ENCODE measurements around the gene NUTF2.

GRCh38 chr16:67892375-67892774, 45.6 kb downstream of the NUTF2 start:
- TF ChIP-seq EZH2phosphoT487 (IDR thresholded peaks at IDR 0.05; ENCODE audit: borderline replicate concordance, low read length) (no peak), CTCF (IDR thresholded peaks at IDR 0.05; ENCODE audit: low read depth, low read length, poor library complexity, severe bottlenecking) (no peak)
